Neural cell (in vitro differentiated cells): ENCODE results near the gene PODXL2. TPM values are rescaled to one million over a fixed set of nuclear protein-coding genes. Genes with fewer than 3 reads are reported as not detected.

Experiments used
- H2AFZ ChIP-seq: fragments of 200-600, 300-800 bp; sonication (generic), shearing (Covaris generic); 2 replicates; pipeline ENCODE4 v1.6.0; 2014; ENCODE audit warnings: low read depth, mild to moderate bottlenecking, antibody characterized with exemption, low read length, moderate library complexity
- H3F3A ChIP-seq: fragments of 200-600 bp; shearing (Covaris generic); 2 replicates; pipeline ENCODE4 v1.6.1; 2016; ENCODE audit warnings: mild to moderate bottlenecking, moderate library complexity, mixed read lengths, antibody characterized with exemption, low read length; ENCODE audit not compliant: insufficient read depth, poor library complexity, severe bottlenecking
- H3K27ac ChIP-seq: fragments of 200-600, 300-800 bp; sonication (generic), shearing (Covaris generic); 2 replicates; pipeline ENCODE4 v1.5.1; 2014; ENCODE audit warnings: mild to moderate bottlenecking, low read length, moderate library complexity
- H3K27me3 ChIP-seq: fragments of 300-800, 200-600 bp; sonication (generic), shearing (Covaris generic); 2 replicates; pipeline ENCODE4 v1.6.0; 2014; ENCODE audit warnings: mild to moderate bottlenecking, low read depth, low read length, moderate library complexity; ENCODE audit not compliant: insufficient read depth
- H3K36me3 ChIP-seq: fragments of 300-800, 200-600 bp; sonication (generic), shearing (Covaris generic); 2 replicates; pipeline ENCODE4 v1.5.1; 2014; ENCODE audit warnings: mild to moderate bottlenecking, antibody characterized with exemption, low read length, moderate library complexity; ENCODE audit not compliant: insufficient read depth
- H3K4me2 ChIP-seq: fragments of 300-800, 200-600 bp; sonication (generic), shearing (Covaris generic); 2 replicates; pipeline ENCODE4 v1.6.0; 2014; ENCODE audit warnings: mild to moderate bottlenecking, low read length
- H3K4me3 ChIP-seq: fragments of 300-800, 200-600 bp; sonication (generic), shearing (Covaris generic); 2 replicates; pipeline ENCODE4 v1.5.1; 2014; ENCODE audit warnings: mild to moderate bottlenecking, low read length, moderate library complexity
- H3K79me2 ChIP-seq: fragments of 200-600 bp; shearing (Covaris generic); replicated peaks from 2 replicates; pipeline ENCODE4 v1.6.0; 2014; ENCODE audit warnings: mild to moderate bottlenecking, low read length, moderate library complexity; ENCODE audit not compliant: insufficient read depth
- H3K9ac ChIP-seq: fragments of 300-800, 200-600 bp; sonication (generic), shearing (Covaris generic); 2 replicates; pipeline ENCODE4 v1.6.1; 2016; ENCODE audit warnings: mild to moderate bottlenecking, low read length, mixed read lengths
- H3K9me2 ChIP-seq: fragments of 200-600 bp; shearing (Covaris generic); 2 replicates; pipeline ENCODE4 v1.6.1; 2016; ENCODE audit warnings: mild to moderate bottlenecking, low read length, mixed read lengths; ENCODE audit not compliant: insufficient read depth
- H3K9me3 ChIP-seq: fragments of 200-600, 300-800 bp; sonication (generic), shearing (Covaris generic); 2 replicates; pipeline ENCODE4 v1.6.1; 2016; ENCODE audit warnings: mild to moderate bottlenecking, mixed run types, low read length, moderate library complexity, mixed read lengths
- H4K20me1 ChIP-seq: fragments of 200-600 bp; shearing (Covaris generic); 2 replicates; pipeline ENCODE4 v1.6.1; 2016; ENCODE audit warnings: mild to moderate bottlenecking, mixed run types; ENCODE audit not compliant: insufficient read depth
- CTCF ChIP-seq: fragments of 450-650 bp; IDR thresholded peaks from 2 replicates; pipeline ENCODE4 v1.5.1; 2014; ENCODE audit warnings: antibody characterized with exemption, mild to moderate bottlenecking, moderate library complexity; ENCODE audit not compliant: poor library complexity, severe bottlenecking
- EP300 ChIP-seq: fragments of 450-650 bp; conservative IDR thresholded peaks from 2 replicates; pipeline ENCODE4 v1.6.1; 2014; ENCODE audit warnings: antibody characterized with exemption, mild to moderate bottlenecking, moderate library complexity; ENCODE audit not compliant: poor library complexity, severe bottlenecking
- EZH2 ChIP-seq: fragments of 200-600, 300-800 bp; shearing (Covaris generic), sonication (generic); IDR thresholded peaks from 2 replicates; pipeline ENCODE4 v1.6.1; 2014; ENCODE audit warnings: antibody characterized with exemption, low read length, borderline replicate concordance, mild to moderate bottlenecking; ENCODE audit not compliant: insufficient read depth, poor library complexity, severe bottlenecking
- MXI1 ChIP-seq: fragments of 450-650 bp; conservative IDR thresholded peaks from 2 replicates; pipeline ENCODE4 v1.6.1; 2014; ENCODE audit warnings: antibody characterized with exemption, mild to moderate bottlenecking; ENCODE audit not compliant: poor library complexity, severe bottlenecking
- POLR2AphosphoS5 ChIP-seq: IDR thresholded peaks from 2 replicates; pipeline ENCODE4 v1.6.1; 2012
- RAD21 ChIP-seq: fragments of 450-650 bp; conservative IDR thresholded peaks from 2 replicates; pipeline ENCODE4 v1.6.1; 2014; ENCODE audit warnings: antibody characterized with exemption, mild to moderate bottlenecking, moderate library complexity
- REST ChIP-seq: IDR thresholded peaks from 2 replicates; pipeline ENCODE4 v1.6.1; 2012; ENCODE audit warnings: borderline replicate concordance
- SMC3 ChIP-seq: fragments of 450-650 bp; conservative IDR thresholded peaks from 2 replicates; pipeline ENCODE4 v1.6.1; 2014; ENCODE audit warnings: antibody characterized with exemption, mild to moderate bottlenecking, moderate library complexity; ENCODE audit not compliant: poor library complexity
- TAF1 ChIP-seq: IDR thresholded peaks from 2 replicates; pipeline ENCODE4 v1.6.1; 2012; ENCODE audit warnings: low read depth
- polyA plus RNA-seq: library from polyadenylated mRNA; depleted of rRNA; stranded (reverse); fragments of >200 nt; gene quantifications from 2 replicates; pipeline ENCODE4 v1.2.3, GENCODE V29; 2014

The PODXL2 gene
- polyA plus RNA-seq, 1 donor from 2014 or later, result 266 TPM

- Histone ChIP-seq H3K79me2 (peaks cover 74% of the 10 kb centered on the region), H3K27me3 (no peaks in the 10 kb centered on the region), H3F3A (no peaks in the 10 kb centered on the region), H3K9me2 (no peaks in the 10 kb centered on the region), H3K4me2 (no peak overlapping the region), H3K27ac (no peak overlapping the region), H3K4me3 (no peak overlapping the region), H4K20me1 (no peaks in the 10 kb centered on the region), H3K9me3 (no peaks in the 10 kb centered on the region), H3K9ac (no peak overlapping the region), H2AFZ (no peak overlapping the region), H3K36me3 (no peaks in the 10 kb centered on the region)
- TF ChIP-seq SMC3 (no peak), CTCF (no peak), EZH2 (no peak), TAF1 (no peak), REST (no peak), POLR2AphosphoS5 (no peak), RAD21 (no peak), EP300 (no peak), MXI1 (no peak)
These were observed 5.7 kb downstream of the PODXL2 start for GRCh38 chr3:127634653-127635052.

GRCh38 chr3:127637546-127637945 lies 8.6 kb downstream of the PODXL2 start:
- H3K9me2 ChIP-seq, result no peaks in the 10 kb centered on the region
- H4K20me1 ChIP-seq, result no peaks in the 10 kb centered on the region
- no peaks in the 10 kb centered on the region for H3K27me3 ChIP-seq
- no peaks in the 10 kb centered on the region for H3K9me3 ChIP-seq
- H3K27ac ChIP-seq, result no peak overlapping the region
- H2AFZ ChIP-seq, result no peak overlapping the region
- no peak overlapping the region for H3K4me2 ChIP-seq
- H3K9ac ChIP-seq, result no peak overlapping the region
- H3K4me3 ChIP-seq, result no peak overlapping the region
- TF ChIP-seq EZH2 (no peak), MXI1 (no peak), POLR2AphosphoS5 (no peak), SMC3 (no peak), REST (no peak), RAD21 (no peak), EP300 (no peak), TAF1 (no peak), CTCF (no peak)
- H3K36me3 ChIP-seq, result no peaks in the 10 kb centered on the region
- peaks cover 46% of the 10 kb centered on the region for H3K79me2 ChIP-seq
- H3F3A ChIP-seq, result no peaks in the 10 kb centered on the region
